ENCODE data around the gene TFRC.
"Not testable (repeated sequence)": the region's sequence is repeated elsewhere in the genome, so short reads cannot be mapped to it uniquely, and the experiment has no call there.

TFRC gene

GRCh38 chr3:196081002-196081833 lies 672 bp downstream of the TFRC start:
- DNase-seq (ENCODE audit: low spot score), result peak; percentile 74

GRCh38 chr3:196080101-196080846 lies 1.6 kb downstream of the TFRC start:
- DNase-seq (ENCODE audit: low spot score), result not testable (repeated sequence)

- DNase-seq (ENCODE audit: low spot score), result no peak
Observed at GRCh38 chr3:196079682-196080081, 2.2 kb downstream of the TFRC start.

- no peak for DNase-seq (ENCODE audit: low spot score)
Observed at GRCh38 chr3:196075013-196075412, 6.9 kb downstream of the TFRC start.

- peak; percentile 70 for DNase-seq (ENCODE audit: low spot score)
Observed at GRCh38 chr3:196073255-196073753, 8.6 kb downstream of the TFRC start.

- DNase-seq (ENCODE audit: low spot score), result no peak
Observed at GRCh38 chr3:196072313-196072712, 9.6 kb downstream of the TFRC start.

- not testable (repeated sequence) for DNase-seq (ENCODE audit: low spot score)
Observed at GRCh38 chr3:196068812-196069211, 13.1 kb downstream of the TFRC start.

- DNase-seq (ENCODE audit: low spot score), result no peak
Observed at GRCh38 chr3:196067439-196067838, 14.5 kb downstream of the TFRC start.

GRCh38 chr3:196063971-196064370 lies 17.9 kb downstream of the TFRC start:
- DNase-seq (ENCODE audit: low spot score), result no peak

- no peak for DNase-seq (ENCODE audit: low spot score)
Observed at GRCh38 chr3:196063456-196063855, 18.4 kb downstream of the TFRC start.

GRCh38 chr3:196063049-196063448 lies 18.8 kb downstream of the TFRC start:
- no peak for DNase-seq (ENCODE audit: low spot score)

- DNase-seq (ENCODE audit: low spot score), result no peak
Observed at GRCh38 chr3:196060834-196061233, 21.1 kb downstream of the TFRC start.

- DNase-seq (ENCODE audit: low spot score), result no peak
Observed at GRCh38 chr3:196057760-196058331, 24.0 kb downstream of the TFRC start.

- DNase-seq (ENCODE audit: low spot score), result not testable (repeated sequence)
Observed at GRCh38 chr3:196056371-196056770, 25.5 kb downstream of the TFRC start.

- no peak for DNase-seq (ENCODE audit: low spot score)
Observed at GRCh38 chr3:196055683-196056270, 26.1 kb downstream of the TFRC start.

- DNase-seq (ENCODE audit: low spot score), result no peak
Observed at GRCh38 chr3:196055240-196055639, 26.6 kb downstream of the TFRC start.

GRCh38 chr3:196054661-196055060 lies 27.2 kb downstream of the TFRC start:
- no peak for DNase-seq (ENCODE audit: low spot score)

GRCh38 chr3:196053487-196053886 lies 28.4 kb downstream of the TFRC start:
- DNase-seq (ENCODE audit: low spot score), result no peak

- DNase-seq (ENCODE audit: low spot score), result no peak
Observed at GRCh38 chr3:196051282-196052076, 30.4 kb downstream of the TFRC start.

- no peak for DNase-seq (ENCODE audit: low spot score)
Observed at GRCh38 chr3:196050597-196050996, 31.3 kb downstream of the TFRC start.

- no peak for DNase-seq (ENCODE audit: low spot score)
Observed at GRCh38 chr3:196049653-196050052, 32.2 kb downstream of the TFRC start.

All from left forelimb (tissue), 1 donor.